WERI-Rb-1 (cell line): ENCODE results near the gene NLRP1.

Experiments used
- DNase-seq: peaks from one replicate; pipeline ENCODE4 v3.0.0-alpha.2; 2020
- H3K27ac ChIP-seq: fragments of 250-450 bp; sonication (Bioruptor Pico); 2 replicates; pipeline ENCODE4 v1.5.1; 2020; ENCODE audit warnings: mild to moderate bottlenecking, moderate library complexity
- H3K27me3 ChIP-seq: fragments of 250-450 bp; sonication (Bioruptor Pico); 2 replicates; pipeline ENCODE4 v1.5.1; 2021; ENCODE audit warnings: mild to moderate bottlenecking, low read depth, moderate library complexity; ENCODE audit not compliant: insufficient read depth, severe bottlenecking
- H3K36me3 ChIP-seq: fragments of 250-450 bp; sonication (Bioruptor Pico); 2 replicates; pipeline ENCODE4 v1.5.1; 2020; ENCODE audit warnings: mild to moderate bottlenecking, moderate library complexity
- H3K4me3 ChIP-seq: 2 replicates; pipeline ENCODE4 v1.5.1; 2011; ENCODE audit warnings: low read depth, mild to moderate bottlenecking, control low read depth, low read length
- H3K9me3 ChIP-seq: fragments of 250-450 bp; sonication (Bioruptor Pico); 2 replicates; pipeline ENCODE4 v1.5.1; 2021; ENCODE audit warnings: mild to moderate bottlenecking, moderate library complexity; ENCODE audit not compliant: severe bottlenecking
- CTCF ChIP-seq: IDR thresholded peaks from 2 replicates; pipeline ENCODE4 v1.5.1; 2011; ENCODE audit warnings: low read depth, mild to moderate bottlenecking, control low read depth, inconsistent platforms, low read length

NLRP1 gene

GRCh38 chr17:5596421-5596820 is 12.1 kb upstream of the NLRP1 start:
- H3K9me3 ChIP-seq: no peaks in the 10 kb centered on the region
- DNase-seq: no peak
- no peaks in the 10 kb centered on the region for H3K27me3 ChIP-seq
- H3K4me3 ChIP-seq: no peak overlapping the region
- no peak overlapping the region for H3K27ac ChIP-seq
- no peaks in the 10 kb centered on the region for H3K36me3 ChIP-seq
- TF ChIP-seq CTCF: no peak

- Histone ChIP-seq H3K36me3 (no peaks in the 10 kb centered on the region), H3K9me3 (no peaks in the 10 kb centered on the region), H3K27me3 (no peaks in the 10 kb centered on the region), H3K27ac (no peak overlapping the region), H3K4me3 (no peak overlapping the region)
- DNase-seq: no peak
- TF ChIP-seq CTCF: no peak
These were observed 11.5 kb upstream of the NLRP1 start for GRCh38 chr17:5595831-5596230.

GRCh38 chr17:5592382-5592781 is 8.1 kb upstream of the NLRP1 start:
- DNase-seq: no peak
- no peaks in the 10 kb centered on the region for H3K27me3 ChIP-seq
- no peaks in the 10 kb centered on the region for H3K36me3 ChIP-seq
- TF ChIP-seq CTCF: peak; percentile 21; the same call in 1 of the 2 replicates
- no peak overlapping the region for H3K27ac ChIP-seq
- H3K4me3 ChIP-seq: no peak overlapping the region
- no peaks in the 10 kb centered on the region for H3K9me3 ChIP-seq

GRCh38 chr17:5591966-5592365 is 7.7 kb upstream of the NLRP1 start:
- Histone ChIP-seq H3K4me3 (no peak overlapping the region), H3K9me3 (no peaks in the 10 kb centered on the region), H3K27me3 (no peaks in the 10 kb centered on the region), H3K27ac (no peak overlapping the region), H3K36me3 (no peaks in the 10 kb centered on the region)
- no peak for TF ChIP-seq CTCF
- DNase-seq: no peak

GRCh38 chr17:5588584-5588983 is 4.3 kb upstream of the NLRP1 start:
- H3K27ac ChIP-seq: no peak overlapping the region
- no peak overlapping the region for H3K4me3 ChIP-seq
- H3K27me3 ChIP-seq: no peaks in the 10 kb centered on the region
- TF ChIP-seq CTCF: no peak
- DNase-seq: no peak
- no peaks in the 10 kb centered on the region for H3K9me3 ChIP-seq
- no peaks in the 10 kb centered on the region for H3K36me3 ChIP-seq

GRCh38 chr17:5587438-5588032 is 3.2 kb upstream of the NLRP1 start:
- peak; percentile 56 for DNase-seq
- Histone ChIP-seq H3K36me3 (no peaks in the 10 kb centered on the region), H3K27me3 (no peaks in the 10 kb centered on the region), H3K9me3 (no peaks in the 10 kb centered on the region), H3K27ac (no peak overlapping the region), H3K4me3 (no peak overlapping the region)
- peak; percentile 64 for TF ChIP-seq CTCF
